GM20431 (cell line): Measurements from ENCODE around the gene CPXM1.
"Not testable (repeated sequence)": the region's sequence is repeated elsewhere in the genome, so short reads cannot be mapped to it uniquely, and the experiment has no call there.

Source experiments
- in situ Hi-C: fragments of 300-500 bp; cut with MseI, MboI; formaldehyde crosslinking; loops from one replicate; pipeline ENCODE4 v1.15.0; 2020; ENCODE audit warnings: low sequenced_read_pairs; ENCODE audit not compliant: unreplicated experiment

Gene CPXM1

GRCh38 chr20:2800521-2801285, at the start of gene CPXM1:
Gene CPXM1 (minus strand): TSS chr20:2800627. CDS start chr20:2800572, 55 bp downstream.
- in situ Hi-C loops = no loop called here

- in situ Hi-C loops = no loop called here
Observed at GRCh38 chr20:2849529-2849928, 49.1 kb upstream of the CPXM1 start.

- in situ Hi-C loops = no loop called here
Observed at GRCh38 chr20:2847802-2848201, 47.4 kb upstream of the CPXM1 start.

GRCh38 chr20:2846698-2847097, 46.3 kb upstream of the CPXM1 start:
- in situ Hi-C loops = no loop called here

- in situ Hi-C loops = no loop called here
Observed at GRCh38 chr20:2845607-2846006, 45.2 kb upstream of the CPXM1 start.

GRCh38 chr20:2840967-2841531, 40.6 kb upstream of the CPXM1 start:
- in situ Hi-C loops = no loop called here

- in situ Hi-C loops = no loop called here
Observed at GRCh38 chr20:2840138-2840966, 39.9 kb upstream of the CPXM1 start, which contains the start of the genes PCED1A and VPS16. Gene PCED1A (minus strand): TSS chr20:2840655. CDS start chr20:2839912, 743 bp downstream. Gene VPS16 (plus strand): TSS chr20:2840745. CDS start chr20:2840775, 30 bp downstream.

GRCh38 chr20:2839732-2840137, 39.3 kb upstream of the CPXM1 start:
- in situ Hi-C loops = no loop called here

- in situ Hi-C loops = no loop called here
Observed at GRCh38 chr20:2838847-2839671, 38.6 kb upstream of the CPXM1 start.

- in situ Hi-C loops = no loop called here
Observed at GRCh38 chr20:2838170-2838797, 37.9 kb upstream of the CPXM1 start.

- in situ Hi-C loops = no loop called here
Observed at GRCh38 chr20:2837221-2837960, 37.0 kb upstream of the CPXM1 start.

- in situ Hi-C loops = no loop called here
Observed at GRCh38 chr20:2836035-2836434, 35.6 kb upstream of the CPXM1 start.

GRCh38 chr20:2835331-2835796, 34.9 kb upstream of the CPXM1 start:
- in situ Hi-C loops = no loop called here

- in situ Hi-C loops = no loop called here
Observed at GRCh38 chr20:2834401-2835110, 34.1 kb upstream of the CPXM1 start.

- in situ Hi-C loops = no loop called here
Observed at GRCh38 chr20:2833761-2834160, 33.3 kb upstream of the CPXM1 start.

GRCh38 chr20:2831206-2831605, 30.8 kb upstream of the CPXM1 start:
- in situ Hi-C loops = not testable (repeated sequence)

GRCh38 chr20:2829376-2829775, 28.9 kb upstream of the CPXM1 start:
- in situ Hi-C loops = no loop called here

GRCh38 chr20:2826655-2827054, 26.2 kb upstream of the CPXM1 start:
- in situ Hi-C loops = no loop called here
